Ramos (cell line): Measurements from ENCODE around the gene PCTP.

Experiments
- in situ Hi-C: fragments of 300-500 bp; cut with MboI; formaldehyde crosslinking; loops from one replicate; pipeline ENCODE4 v1.14.3; 2022; ENCODE audit warnings: low sequenced_read_pairs; ENCODE audit not compliant: unreplicated experiment

The PCTP gene

GRCh38 chr17:55750750-55751657 is at the start of gene PCTP:
Gene PCTP, plus strand, starts transcription at chr17:55751051. Its CDS starts 53 bp downstream, at chr17:55751104.
- in situ Hi-C loops, result no loop called here

- in situ Hi-C loops, result no loop called here
Observed at GRCh38 chr17:55702150-55702549, 48.7 kb upstream of the PCTP start.

- in situ Hi-C loops, result no loop called here
Observed at GRCh38 chr17:55704401-55704800, 46.5 kb upstream of the PCTP start.

GRCh38 chr17:55705847-55706246 is 45.0 kb upstream of the PCTP start:
- in situ Hi-C loops, result no loop called here

GRCh38 chr17:55706808-55707773 is 43.8 kb upstream of the PCTP start:
- in situ Hi-C loops, result no loop called here

GRCh38 chr17:55708175-55708974 is 42.5 kb upstream of the PCTP start:
- in situ Hi-C loops, result no loop called here

- in situ Hi-C loops, result no loop called here
Observed at GRCh38 chr17:55709440-55709839, 41.4 kb upstream of the PCTP start.

- in situ Hi-C loops, result loop anchor here (10.0 kb wide), 1 partner anchor 185 kb away; no protein-coding TSS in a partner anchor
Observed at GRCh38 chr17:55709984-55710383, 40.9 kb upstream of the PCTP start.

- in situ Hi-C loops, result loop anchor here (10.0 kb wide), 1 partner anchor 186 kb away; no protein-coding TSS in a partner anchor
Observed at GRCh38 chr17:55710410-55710809, 40.4 kb upstream of the PCTP start.

GRCh38 chr17:55710829-55711496 is 39.9 kb upstream of the PCTP start:
- in situ Hi-C loops, result loop anchor here (10.0 kb wide), 1 partner anchor 186 kb away; no protein-coding TSS in a partner anchor

GRCh38 chr17:55717432-55717831 is 33.4 kb upstream of the PCTP start:
- in situ Hi-C loops, result loop anchor here (10.0 kb wide), 1 partner anchor 193 kb away; no protein-coding TSS in a partner anchor

- in situ Hi-C loops, result loop anchor here (10.0 kb wide), 1 partner anchor 193 kb away; no protein-coding TSS in a partner anchor
Observed at GRCh38 chr17:55717898-55718735, 32.7 kb upstream of the PCTP start.

- in situ Hi-C loops, result no loop called here
Observed at GRCh38 chr17:55720919-55721836, 29.7 kb upstream of the PCTP start.

GRCh38 chr17:55722016-55722736 is 28.7 kb upstream of the PCTP start:
- in situ Hi-C loops, result no loop called here

- in situ Hi-C loops, result no loop called here
Observed at GRCh38 chr17:55722742-55723487, 27.9 kb upstream of the PCTP start, which contains the start of gene TMEM100. Gene TMEM100, minus strand, starts transcription at chr17:55722864. Its CDS starts 1,794 bp downstream, at chr17:55721070.

- in situ Hi-C loops, result no loop called here
Observed at GRCh38 chr17:55723488-55723848, 27.4 kb upstream of the PCTP start.
